Measurements from ENCODE around the gene GBX1.

DNA sequence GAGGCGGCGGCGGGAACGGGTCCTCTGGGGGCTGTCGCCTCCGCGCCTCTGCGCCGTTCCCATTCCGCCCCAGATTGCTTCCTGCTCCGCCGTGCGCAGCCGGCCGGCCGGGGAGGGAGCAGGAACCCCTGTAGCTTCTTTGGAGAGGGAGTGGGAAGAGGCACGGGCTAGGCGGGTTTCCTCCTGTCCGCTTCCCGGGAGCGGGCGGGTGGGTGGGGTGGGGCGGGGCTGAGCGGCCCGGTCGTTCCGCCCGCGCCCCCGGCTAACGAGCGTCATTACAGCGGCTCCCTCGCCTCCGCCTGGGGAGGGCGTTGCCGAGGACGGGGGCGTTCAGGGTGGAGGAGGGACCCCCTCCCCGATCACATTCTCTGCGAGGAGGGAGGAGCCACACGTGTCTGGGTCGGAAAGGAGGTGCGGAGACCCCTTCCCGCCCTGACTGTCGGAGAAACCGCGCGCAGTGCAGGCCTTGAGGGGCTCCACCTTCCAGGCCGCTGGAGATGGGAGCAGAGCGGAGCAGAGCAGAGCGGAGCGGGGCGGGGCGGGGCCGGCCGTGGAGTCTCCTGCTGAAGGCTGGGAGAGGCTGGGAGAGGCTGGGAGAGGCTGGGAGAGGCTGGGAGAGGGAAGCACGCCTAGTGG is 41.5 kb downstream of the GBX1 start:
- TF ChIP-seq, protein P1, sequence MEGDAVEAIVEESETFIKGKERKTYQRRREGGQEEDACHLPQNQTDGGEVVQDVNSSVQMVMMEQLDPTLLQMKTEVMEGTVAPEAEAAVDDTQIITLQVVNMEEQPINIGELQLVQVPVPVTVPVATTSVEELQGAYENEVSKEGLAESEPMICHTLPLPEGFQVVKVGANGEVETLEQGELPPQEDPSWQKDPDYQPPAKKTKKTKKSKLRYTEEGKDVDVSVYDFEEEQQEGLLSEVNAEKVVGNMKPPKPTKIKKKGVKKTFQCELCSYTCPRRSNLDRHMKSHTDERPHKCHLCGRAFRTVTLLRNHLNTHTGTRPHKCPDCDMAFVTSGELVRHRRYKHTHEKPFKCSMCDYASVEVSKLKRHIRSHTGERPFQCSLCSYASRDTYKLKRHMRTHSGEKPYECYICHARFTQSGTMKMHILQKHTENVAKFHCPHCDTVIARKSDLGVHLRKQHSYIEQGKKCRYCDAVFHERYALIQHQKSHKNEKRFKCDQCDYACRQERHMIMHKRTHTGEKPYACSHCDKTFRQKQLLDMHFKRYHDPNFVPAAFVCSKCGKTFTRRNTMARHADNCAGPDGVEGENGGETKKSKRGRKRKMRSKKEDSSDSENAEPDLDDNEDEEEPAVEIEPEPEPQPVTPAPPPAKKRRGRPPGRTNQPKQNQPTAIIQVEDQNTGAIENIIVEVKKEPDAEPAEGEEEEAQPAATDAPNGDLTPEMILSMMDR (conservative IDR thresholded peaks at IDR 0.05; ENCODE audit: low read depth, low read length), result no peak
- TF ChIP-seq MXI1 (IDR thresholded peaks at IDR 0.05; ENCODE audit: borderline replicate concordance, low read depth, low read length), result no peak
- TF ChIP-seq SMC3 (IDR thresholded peaks at IDR 0.05; ENCODE audit: low read depth, low read length), result no peak
- TF ChIP-seq POLR2A (IDR thresholded peaks at IDR 0.05; ENCODE audit: low read depth, low read length), result no peak
- no peak for TF ChIP-seq RAD21 (IDR thresholded peaks at IDR 0.05; ENCODE audit: low read length)
- no peak for TF ChIP-seq CEBPB (IDR thresholded peaks at IDR 0.05; ENCODE audit: low read depth, low read length)
- no peak for TF ChIP-seq NFE2L2 (IDR thresholded peaks at IDR 0.05; ENCODE audit: low read depth, low read length)
